ENCODE measurements around the gene DHRS2.

Gene DHRS2

DNA sequence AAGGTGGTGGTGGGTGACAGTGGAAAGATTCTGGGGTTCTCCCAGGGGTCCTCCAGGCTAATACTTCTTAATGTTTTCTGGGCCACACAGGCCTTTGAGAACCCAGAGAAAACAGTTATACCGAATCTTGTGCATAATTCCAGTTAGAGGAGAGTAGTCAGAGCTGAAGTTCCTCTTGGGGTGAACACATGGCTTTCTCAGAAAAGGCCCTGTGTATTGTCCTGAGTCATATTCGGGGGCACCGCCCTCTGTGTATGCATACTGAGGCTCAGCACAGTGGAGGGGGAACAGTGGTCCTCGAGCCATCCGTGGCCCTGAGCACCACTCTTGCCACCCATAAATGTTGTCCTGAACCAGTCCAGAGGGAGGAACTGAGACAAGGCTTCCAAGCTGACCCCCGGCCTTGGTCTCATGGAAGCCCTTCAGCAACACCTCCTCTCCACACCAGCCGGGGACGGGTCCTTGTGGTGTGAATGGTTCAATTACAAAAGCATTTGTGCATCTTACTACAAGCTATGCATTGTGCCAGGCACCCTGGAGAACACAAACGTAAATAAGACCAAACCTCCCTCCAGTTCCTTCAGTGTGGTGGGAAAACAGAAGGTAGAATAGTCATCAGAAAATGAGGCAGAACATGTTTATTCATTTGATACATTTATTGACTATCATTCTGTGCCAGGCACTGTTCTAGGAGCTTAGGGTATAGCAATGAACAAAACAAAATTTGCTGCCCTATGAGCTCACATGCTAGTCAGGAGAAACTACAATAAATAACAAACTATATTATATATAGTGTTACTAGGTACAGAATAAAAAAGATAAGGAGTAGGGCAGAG, 9.9 kb downstream of the DHRS2 start:
- Histone ChIP-seq H3K79me1 (replicated peaks; ENCODE audit: low read length, poor library complexity, severe bottlenecking) (no peaks in the 10 kb centered on the region), H3K14ac (ENCODE audit: low read length in 2 of 2) (no peak overlapping the region), H3K27ac (ENCODE audit: low read length, poor library complexity, severe bottlenecking) (no peak overlapping the region), H2AK5ac (ENCODE audit: low read length, severe bottlenecking) (no peak overlapping the region), H3K18ac (ENCODE audit: low read depth in 1 of 2, low read length in 2 of 2) (no peak overlapping the region), H3K23ac (ENCODE audit: low read length in 2 of 2) (no peak overlapping the region), H3K4me3 (ENCODE audit: insufficient read depth in 1 of 2, low read depth in 1 of 2, low read length in 2 of 2) (no peak overlapping the region), H2BK5ac (ENCODE audit: low read depth, low read length, poor library complexity, severe bottlenecking) (no peak overlapping the region), H2BK15ac (ENCODE audit: low read depth, poor library complexity, severe bottlenecking) (no peak overlapping the region), H3K4me2 (ENCODE audit: low read length, poor library complexity, severe bottlenecking) (no peak overlapping the region), H3K9me3 (ENCODE audit: control insufficient read depth, low read length) (no peaks in the 10 kb centered on the region), H4K8ac (ENCODE audit: low read length) (no peak overlapping the region), H3K4me1 (ENCODE audit: control insufficient read depth, insufficient read depth, low read depth, low read length) (no peaks in the 10 kb centered on the region), H3K9ac (ENCODE audit: low read length) (no peak overlapping the region), H4K91ac (ENCODE audit: low read length) (no peak overlapping the region), H2BK12ac (ENCODE audit: low read length in 2 of 2) (no peak overlapping the region), H2BK120ac (ENCODE audit: low read depth, low read length) (no peak overlapping the region), H3K27me3 (ENCODE audit: control insufficient read depth in 1 of 2, insufficient read depth in 1 of 2, low read length in 2 of 2) (peaks cover 22 to 23% of the 10 kb centered on the region in 2 experiments), H3K36me3 (ENCODE audit: control insufficient read depth in 1 of 2, insufficient read depth in 2 of 2, low read depth in 1 of 2, low read length in 2 of 2) (no peaks in the 10 kb centered on the region), H2AFZ (ENCODE audit: low read depth, low read length) (no peak overlapping the region), H3K4ac (ENCODE audit: low read depth in 1 of 2, low read length in 2 of 2) (no peak overlapping the region)
- WGBS = 65% methylated on average over 5 of the region's 9 CpGs
- no peak for DNase-seq

DNA sequence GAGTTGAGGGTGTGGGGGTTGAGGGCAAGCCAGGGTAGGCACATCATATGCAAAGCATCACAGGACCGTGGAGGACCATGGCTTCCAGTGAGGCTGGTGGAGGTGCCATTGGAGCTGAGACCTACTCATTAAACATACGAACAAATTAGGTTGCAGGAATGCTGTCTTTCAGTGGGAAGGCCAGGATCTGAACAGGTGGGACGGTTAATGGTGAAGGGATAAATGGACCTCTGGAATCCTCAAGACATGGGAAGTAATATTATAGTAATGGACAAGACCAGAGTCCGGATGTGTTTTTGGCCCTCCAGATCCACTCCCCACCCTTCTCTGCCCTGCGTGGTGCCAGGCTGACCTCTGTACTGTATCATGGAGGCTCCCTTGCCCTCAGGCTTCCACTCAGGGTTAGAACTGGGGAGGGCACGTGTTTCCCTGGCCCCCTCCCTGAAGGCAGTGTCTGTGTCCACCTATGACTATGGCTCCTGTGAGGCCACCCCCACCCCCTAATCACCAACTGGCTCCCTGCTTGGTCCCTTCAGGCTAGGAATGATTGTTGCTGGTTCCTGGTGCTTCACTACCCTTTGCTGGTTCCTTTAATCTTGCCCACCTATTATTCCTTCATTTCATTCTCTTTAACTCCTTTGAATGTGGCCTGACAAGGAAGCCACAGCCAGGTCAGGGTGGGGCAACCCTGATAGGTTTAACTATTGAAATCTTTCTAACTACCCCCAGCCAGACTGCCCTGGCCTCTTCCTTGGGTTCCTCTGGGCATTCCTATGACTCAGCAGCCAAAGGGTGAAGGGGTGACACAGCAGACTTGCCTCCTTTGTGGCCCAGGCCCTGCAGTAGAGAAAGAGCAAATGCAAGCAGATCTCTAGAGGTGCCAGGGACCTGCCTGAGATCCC, 10.7 kb downstream of the DHRS2 start:
- DNase-seq = no peak
- H3K14ac ChIP-seq (ENCODE audit: low read length in 2 of 2) = no peak overlapping the region
- no peaks in the 10 kb centered on the region for H3K9me3 ChIP-seq (ENCODE audit: control insufficient read depth, low read length)
- no peak overlapping the region for H3K27ac ChIP-seq (ENCODE audit: low read length, poor library complexity, severe bottlenecking)
- H2BK12ac ChIP-seq (ENCODE audit: low read length in 2 of 2) = no peak overlapping the region
- H3K4me2 ChIP-seq (ENCODE audit: low read length, poor library complexity, severe bottlenecking) = no peak overlapping the region
- H4K91ac ChIP-seq (ENCODE audit: low read length) = no peak overlapping the region
- no peak overlapping the region for H2BK15ac ChIP-seq (ENCODE audit: low read depth, poor library complexity, severe bottlenecking)
- H3K9ac ChIP-seq (ENCODE audit: low read length) = no peak overlapping the region
- H3K4ac ChIP-seq (ENCODE audit: low read depth in 1 of 2, low read length in 2 of 2) = no peak overlapping the region
- no peak overlapping the region for H2AFZ ChIP-seq (ENCODE audit: low read depth, low read length)
- H3K23ac ChIP-seq (ENCODE audit: low read length in 2 of 2) = no peak overlapping the region
- no peaks in the 10 kb centered on the region for H3K4me1 ChIP-seq (ENCODE audit: control insufficient read depth, insufficient read depth, low read depth, low read length)
- no peak overlapping the region for H3K4me3 ChIP-seq (ENCODE audit: insufficient read depth in 1 of 2, low read depth in 1 of 2, low read length in 2 of 2)
- no peak overlapping the region for H2BK120ac ChIP-seq (ENCODE audit: low read depth, low read length)
- H2AK5ac ChIP-seq (ENCODE audit: low read length, severe bottlenecking) = no peak overlapping the region
- WGBS = 62% methylated on average over 6 of the region's 6 CpGs
- no peak overlapping the region for H4K8ac ChIP-seq (ENCODE audit: low read length)
- no peaks in the 10 kb centered on the region for H3K79me1 ChIP-seq (replicated peaks; ENCODE audit: low read length, poor library complexity, severe bottlenecking)
- H3K36me3 ChIP-seq (ENCODE audit: control insufficient read depth in 1 of 2, insufficient read depth in 2 of 2, low read depth in 1 of 2, low read length in 2 of 2) = no peaks in the 10 kb centered on the region
- H3K27me3 ChIP-seq (ENCODE audit: control insufficient read depth in 1 of 2, insufficient read depth in 1 of 2, low read length in 2 of 2) = peaks cover 28 to 30% of the 10 kb centered on the region in 2 experiments
- no peak overlapping the region for H2BK5ac ChIP-seq (ENCODE audit: low read depth, low read length, poor library complexity, severe bottlenecking)
- no peak overlapping the region for H3K18ac ChIP-seq (ENCODE audit: low read depth in 1 of 2, low read length in 2 of 2)

DNA sequence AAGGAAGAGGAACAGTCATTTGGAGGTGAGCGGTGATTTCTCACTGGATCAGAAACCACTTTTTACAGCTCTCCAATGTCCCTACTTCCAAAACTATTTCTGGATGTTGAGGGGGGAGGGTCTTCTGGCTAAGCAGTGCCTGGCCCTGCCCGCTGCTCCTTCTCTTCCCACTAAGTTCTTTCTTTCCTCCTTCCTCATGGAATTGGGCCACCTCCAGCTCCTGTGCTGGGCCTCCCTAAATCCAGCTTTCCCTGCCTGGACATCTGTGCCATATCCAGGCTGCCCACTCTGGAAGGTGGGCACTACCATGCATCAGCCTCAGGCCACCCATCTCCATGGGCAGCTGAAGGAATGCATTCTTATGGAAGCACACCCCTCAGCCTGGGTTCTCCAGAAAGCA, 11.5 kb downstream of the DHRS2 start:
- H2BK120ac ChIP-seq (ENCODE audit: low read depth, low read length) = no peak overlapping the region
- no peak overlapping the region for H2AK5ac ChIP-seq (ENCODE audit: low read length, severe bottlenecking)
- no peak overlapping the region for H3K14ac ChIP-seq (ENCODE audit: low read length in 2 of 2)
- no peak overlapping the region for H2BK5ac ChIP-seq (ENCODE audit: low read depth, low read length, poor library complexity, severe bottlenecking)
- no peaks in the 10 kb centered on the region for H3K79me1 ChIP-seq (replicated peaks; ENCODE audit: low read length, poor library complexity, severe bottlenecking)
- H4K8ac ChIP-seq (ENCODE audit: low read length) = no peak overlapping the region
- H3K36me3 ChIP-seq (ENCODE audit: control insufficient read depth in 1 of 2, insufficient read depth in 2 of 2, low read depth in 1 of 2, low read length in 2 of 2) = no peaks in the 10 kb centered on the region
- H2BK12ac ChIP-seq (ENCODE audit: low read length in 2 of 2) = no peak overlapping the region
- no peak overlapping the region for H3K4ac ChIP-seq (ENCODE audit: low read depth in 1 of 2, low read length in 2 of 2)
- peaks cover 28 to 34% of the 10 kb centered on the region in 2 experiments for H3K27me3 ChIP-seq (ENCODE audit: control insufficient read depth in 1 of 2, insufficient read depth in 1 of 2, low read length in 2 of 2)
- no peak overlapping the region for H3K23ac ChIP-seq (ENCODE audit: low read length in 2 of 2)
- 56% methylated on average over 2 of the region's 2 CpGs for WGBS
- no peak overlapping the region for H4K91ac ChIP-seq (ENCODE audit: low read length)
- H3K4me1 ChIP-seq (ENCODE audit: control insufficient read depth, insufficient read depth, low read depth, low read length) = no peaks in the 10 kb centered on the region
- H2AFZ ChIP-seq (ENCODE audit: low read depth, low read length) = no peak overlapping the region
- DNase-seq = no peak
- H3K4me3 ChIP-seq (ENCODE audit: insufficient read depth in 1 of 2, low read depth in 1 of 2, low read length in 2 of 2) = no peak overlapping the region
- no peak overlapping the region for H3K18ac ChIP-seq (ENCODE audit: low read depth in 1 of 2, low read length in 2 of 2)
- H2BK15ac ChIP-seq (ENCODE audit: low read depth, poor library complexity, severe bottlenecking) = no peak overlapping the region
- no peak overlapping the region for H3K27ac ChIP-seq (ENCODE audit: low read length, poor library complexity, severe bottlenecking)
- no peak overlapping the region for H3K4me2 ChIP-seq (ENCODE audit: low read length, poor library complexity, severe bottlenecking)
- no peak overlapping the region for H3K9ac ChIP-seq (ENCODE audit: low read length)
- H3K9me3 ChIP-seq (ENCODE audit: control insufficient read depth, low read length) = no peaks in the 10 kb centered on the region

Data from mesenchymal stem cell (in vitro differentiated cells and primary cell).